SW480 (cell line): Measurements from ENCODE around the gene NR3C1.
"Not testable (repeated sequence)": the region's sequence is repeated elsewhere in the genome, so short reads cannot be mapped to it uniquely, and the experiment has no call there.

Experiments
- DNase-seq: peaks from one replicate; pipeline ENCODE4 v3.0.0-alpha.2; 2016; ENCODE audit warnings: low spot score

NR3C1 gene

GRCh38 chr5:143334380-143334779, 69.1 kb downstream of the NR3C1 start:
- not testable (repeated sequence) for DNase-seq

GRCh38 chr5:143331956-143332355, 71.5 kb downstream of the NR3C1 start:
- no peak for DNase-seq

GRCh38 chr5:143329843-143330242, 73.6 kb downstream of the NR3C1 start:
- DNase-seq: no peak

GRCh38 chr5:143328589-143329220, 74.8 kb downstream of the NR3C1 start:
- DNase-seq: no peak

- DNase-seq: not testable (repeated sequence)
These were observed 78.4 kb downstream of the NR3C1 start for GRCh38 chr5:143325086-143325485.

- DNase-seq: not testable (repeated sequence)
These were observed 80.4 kb downstream of the NR3C1 start for GRCh38 chr5:143322931-143323630.

GRCh38 chr5:143322176-143322575, 81.3 kb downstream of the NR3C1 start:
- no peak for DNase-seq

GRCh38 chr5:143319437-143320227, 83.9 kb downstream of the NR3C1 start:
- no peak for DNase-seq

- no peak for DNase-seq
These were observed 84.7 kb downstream of the NR3C1 start for GRCh38 chr5:143318833-143319232.

GRCh38 chr5:143318270-143318669, 85.2 kb downstream of the NR3C1 start:
- DNase-seq: no peak

GRCh38 chr5:143316844-143317631, 86.4 kb downstream of the NR3C1 start:
- DNase-seq: no peak

- no peak for DNase-seq
These were observed 87.1 kb downstream of the NR3C1 start for GRCh38 chr5:143316337-143316736.

GRCh38 chr5:143315929-143316328, 87.6 kb downstream of the NR3C1 start:
- no peak for DNase-seq

GRCh38 chr5:143315214-143315613, 88.3 kb downstream of the NR3C1 start:
- DNase-seq: no peak

GRCh38 chr5:143314659-143315058, 88.8 kb downstream of the NR3C1 start:
- no peak for DNase-seq

- no peak for DNase-seq
These were observed 89.4 kb downstream of the NR3C1 start for GRCh38 chr5:143314099-143314498.

- DNase-seq: no peak
These were observed 90.1 kb downstream of the NR3C1 start for GRCh38 chr5:143313298-143313852.

- DNase-seq: no peak
These were observed 90.7 kb downstream of the NR3C1 start for GRCh38 chr5:143312822-143313221.

GRCh38 chr5:143311955-143312354, 91.5 kb downstream of the NR3C1 start:
- DNase-seq: no peak

GRCh38 chr5:143311428-143311827, 92.1 kb downstream of the NR3C1 start:
- no peak for DNase-seq

- DNase-seq: no peak
These were observed 93.6 kb downstream of the NR3C1 start for GRCh38 chr5:143309661-143310431.
